Tongue (tissue), 2 donors: ENCODE data around the gene PRAMEF1. TPM values are rescaled to one million over a fixed set of nuclear protein-coding genes. Genes with fewer than 3 reads are reported as not detected.
A peak's percentile ranks its signal among the peaks of the same experiment; 100 is the strongest.
"Not testable (repeated sequence)": the region's sequence is repeated elsewhere in the genome, so short reads cannot be mapped to it uniquely, and the experiment has no call there.

Experiments
- DNase-seq: peaks from one replicate; pipeline ENCODE4 v3.0.0-alpha.2; 2015
- total RNA-seq: library from RNA; depleted of rRNA; stranded (reverse); fragments of >200 nt; gene quantifications from one replicate; pipeline ENCODE4 v1.2.3, GENCODE V29; 2014

The PRAMEF1 gene
- not detected for total RNA-seq

DNA sequence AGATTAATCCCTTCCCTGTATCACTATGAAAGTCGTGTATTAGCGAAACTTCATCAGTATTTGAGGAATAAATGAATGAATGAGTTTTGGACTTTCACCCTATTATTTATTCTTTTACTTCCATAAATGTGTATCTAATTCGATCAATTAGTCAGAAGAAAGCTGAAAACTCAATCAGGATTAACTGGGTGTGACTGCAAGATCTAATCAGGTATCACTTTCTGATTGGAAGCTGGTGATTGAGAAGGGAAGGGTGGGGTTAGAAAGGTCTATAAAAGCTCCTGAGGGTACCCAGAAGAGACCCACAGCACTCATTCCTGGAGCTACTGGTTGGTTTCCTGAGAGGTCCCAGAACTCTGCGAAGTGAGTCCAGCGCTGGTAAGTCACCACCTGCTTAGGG, at the start of gene PRAMEF1:
Gene PRAMEF1 (plus strand): TSS at position 301 of the 400 bp plus-strand sequence. CDS start 1,831 bp downstream, outside the sequence.
- not testable (repeated sequence) for DNase-seq

GRCh38 chr1:12741946-12742345, 49.3 kb upstream of the PRAMEF1 start:
- DNase-seq = no peak

- DNase-seq = no peak
Measured at GRCh38 chr1:12745126-12745991, 45.8 kb upstream of the PRAMEF1 start.

DNA sequence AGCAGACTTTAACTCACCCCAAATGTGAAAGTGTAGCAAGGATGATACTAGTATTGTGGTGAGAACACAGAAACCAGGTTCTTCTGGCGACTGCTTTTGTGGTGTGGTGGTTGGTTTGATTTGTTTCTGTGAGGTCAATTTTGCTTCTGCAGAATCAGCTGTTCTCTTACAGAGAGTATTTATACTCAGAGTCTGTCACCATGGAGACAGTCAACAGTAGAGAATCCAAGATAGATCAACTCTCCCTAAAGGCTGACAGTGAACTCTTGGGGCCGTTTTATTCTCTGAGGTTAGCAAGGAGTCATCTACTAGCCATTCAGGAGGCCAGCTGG, 45.2 kb upstream of the PRAMEF1 start, which contains the start of gene CFAP107:
Gene CFAP107 (plus strand): TSS at position 209 of the 332 bp plus-strand sequence. CDS start 231 bp downstream, outside the sequence.
- peak; percentile 37 for DNase-seq

DNA sequence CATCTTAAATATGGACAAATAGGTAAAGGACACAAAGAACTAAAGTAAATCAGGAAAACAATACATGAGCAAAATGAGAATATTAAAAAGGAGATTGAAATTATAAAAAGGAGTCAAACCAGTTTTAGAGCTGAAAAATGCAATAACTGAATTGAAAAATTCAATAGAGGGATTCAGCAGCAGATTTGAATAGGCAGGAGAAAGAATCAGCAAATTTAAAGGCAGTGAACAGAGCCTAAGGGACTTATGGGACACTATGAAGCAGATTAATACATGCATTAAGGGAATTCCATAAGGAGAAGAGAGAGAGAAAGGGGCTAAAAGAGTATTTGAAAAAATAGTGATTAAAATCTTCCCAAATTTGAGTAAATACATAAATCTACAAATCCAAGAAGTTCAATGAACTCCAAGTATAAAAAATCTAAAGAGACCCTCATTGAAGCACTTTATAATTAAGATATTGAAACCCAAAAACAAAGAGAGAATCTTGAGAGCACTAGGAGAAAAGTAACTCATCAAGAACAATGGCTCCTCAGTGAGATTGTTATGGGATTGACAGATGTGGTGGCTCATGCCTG, 42.3 kb upstream of the PRAMEF1 start:
- DNase-seq = no peak

GRCh38 chr1:12754738-12755137, 36.5 kb upstream of the PRAMEF1 start:
- DNase-seq = no peak

DNA sequence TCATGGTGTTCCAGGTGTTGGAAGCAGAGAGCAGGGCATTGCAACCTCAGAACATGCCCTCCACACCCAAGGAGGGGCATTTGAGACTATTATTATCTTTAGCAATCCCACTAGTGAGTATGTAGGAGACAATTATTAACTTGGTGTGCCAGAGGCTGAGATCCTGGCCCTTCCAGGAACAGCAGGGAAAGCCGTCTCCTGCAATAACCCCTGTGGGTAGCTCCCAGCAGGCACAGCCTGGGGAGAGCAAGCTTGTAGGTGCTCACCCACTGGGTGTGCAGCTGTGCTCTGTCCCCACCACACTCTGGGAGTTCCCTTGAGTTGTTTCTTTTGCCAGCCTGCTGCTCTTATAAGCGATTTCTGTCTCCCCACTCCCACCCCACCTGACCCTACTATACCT, 34.9 kb upstream of the PRAMEF1 start:
- no peak for DNase-seq

- DNase-seq = no peak
Measured at GRCh38 chr1:12756768-12757413, 34.3 kb upstream of the PRAMEF1 start.

DNA sequence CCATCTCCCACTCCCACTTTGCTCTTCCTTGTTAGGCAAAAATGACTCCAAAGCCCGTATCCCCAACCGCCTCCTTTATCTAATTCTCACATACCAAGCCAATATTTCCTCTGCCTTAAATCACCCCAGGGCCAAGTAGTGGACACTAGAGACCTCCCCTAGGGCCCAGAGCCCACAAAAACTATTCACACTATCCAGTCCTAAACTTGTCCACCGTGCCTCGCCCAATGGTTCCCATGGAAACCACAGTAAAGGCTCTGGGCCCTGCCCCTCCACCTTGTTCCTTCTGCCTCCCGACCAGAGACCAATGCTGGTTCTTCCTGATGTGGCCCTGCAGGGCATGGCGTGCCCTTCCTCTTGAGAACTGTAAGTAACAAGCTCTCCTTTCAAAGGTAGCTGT, 33.4 kb upstream of the PRAMEF1 start:
- no peak for DNase-seq

DNA sequence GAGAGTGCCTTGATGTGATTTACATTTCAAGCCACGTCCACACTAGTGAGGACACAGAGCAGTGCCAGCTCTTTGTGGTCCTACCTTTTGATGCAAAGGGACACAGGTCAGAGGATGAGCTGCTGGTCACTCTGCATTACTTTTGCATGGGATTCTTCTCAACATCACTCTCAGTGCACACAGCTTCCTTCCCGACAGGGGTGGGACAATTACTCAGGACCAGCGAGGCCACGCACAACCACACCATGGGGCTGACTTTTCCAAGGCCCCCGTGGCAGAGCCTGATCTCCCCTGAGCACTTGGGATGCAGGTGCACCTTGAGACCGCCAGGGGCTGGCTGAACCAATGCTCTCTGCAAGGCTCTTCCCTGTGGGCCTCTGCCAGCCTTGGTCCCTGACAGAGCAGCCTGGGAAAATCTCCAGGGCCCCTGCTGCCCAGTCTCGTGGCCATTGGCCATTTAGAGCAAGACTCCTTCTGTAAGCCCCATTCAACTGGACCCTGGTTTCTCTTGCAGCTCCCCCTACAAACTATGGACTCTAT, 30.9 kb upstream of the PRAMEF1 start:
- DNase-seq = no peak

DNA sequence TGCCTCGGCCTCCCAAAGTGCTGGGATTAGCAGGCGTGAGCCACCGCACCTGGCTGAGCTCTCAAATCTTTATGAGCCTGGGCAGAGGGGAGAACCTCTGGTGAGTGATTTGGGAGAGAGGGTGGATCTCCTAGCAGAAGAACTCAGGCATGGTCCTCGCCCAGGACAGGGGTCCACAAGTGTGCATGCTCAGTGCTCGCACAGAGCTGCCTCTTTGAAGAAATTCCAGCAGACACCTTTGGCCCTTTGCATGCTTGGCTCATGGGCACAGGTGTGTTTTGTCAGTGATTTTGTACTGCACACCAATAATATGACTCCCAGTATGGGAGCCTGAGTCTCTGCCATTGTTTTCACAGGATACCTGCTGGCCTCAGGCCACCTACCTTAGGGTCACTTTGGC, 29.4 kb upstream of the PRAMEF1 start:
- no peak for DNase-seq

DNA sequence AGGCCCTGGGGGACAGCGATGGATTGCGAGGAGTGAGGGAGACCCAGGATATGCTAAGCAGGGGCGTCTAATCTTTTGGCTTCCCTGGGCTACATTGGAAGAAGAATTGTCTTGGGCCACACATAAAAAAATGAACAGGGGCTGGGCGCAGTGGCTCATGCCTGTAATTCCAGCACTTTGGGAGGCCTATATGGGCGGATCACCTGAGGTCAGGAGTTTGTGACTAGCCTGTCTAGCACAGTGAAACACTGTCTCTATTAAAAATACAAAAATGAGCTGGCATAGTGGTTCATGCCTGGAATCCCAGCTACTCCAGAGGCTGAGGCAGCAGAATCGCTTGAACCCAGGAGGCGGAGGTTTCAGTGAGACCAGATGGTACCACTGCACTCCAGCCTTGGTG, 28.4 kb upstream of the PRAMEF1 start:
- no peak for DNase-seq

DNA sequence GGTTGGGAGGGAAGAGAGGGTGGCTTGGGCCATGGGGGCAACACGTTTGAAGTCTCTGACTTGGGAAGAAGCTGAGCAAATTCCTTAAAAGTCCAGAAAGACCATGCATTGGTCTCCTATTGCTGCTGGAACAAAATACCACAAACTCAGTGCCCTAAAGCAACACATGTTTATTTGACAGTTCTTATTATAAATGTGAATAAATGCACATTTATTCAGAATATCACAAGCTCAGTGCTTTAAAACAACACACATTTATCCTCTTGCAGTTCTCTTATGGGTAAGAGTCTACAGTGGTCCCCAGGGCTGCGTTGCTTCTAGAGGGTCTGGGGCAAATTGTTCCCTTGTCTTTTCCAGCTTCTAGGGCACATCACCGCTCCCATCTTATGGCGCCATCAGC, 27.7 kb upstream of the PRAMEF1 start:
- no peak for DNase-seq

DNA sequence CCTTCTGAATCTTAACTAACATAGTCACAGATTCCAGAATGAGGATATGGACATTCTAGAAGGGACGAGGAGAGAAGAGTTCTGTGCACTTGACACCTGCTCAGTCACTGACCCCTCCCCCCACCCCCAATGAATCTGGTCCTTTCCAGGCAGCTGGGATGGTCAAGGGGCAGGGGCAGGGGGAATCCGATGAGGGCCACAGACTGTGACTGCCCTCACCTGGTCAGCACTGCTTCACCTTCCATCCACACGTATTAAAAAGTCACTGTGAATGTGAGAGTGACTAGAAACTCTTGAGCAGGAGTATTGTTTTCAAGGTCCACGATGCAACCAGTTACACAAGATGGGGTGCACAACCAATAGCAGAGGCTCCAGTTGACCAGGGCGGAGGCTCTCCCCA, 27.2 kb upstream of the PRAMEF1 start:
- no peak for DNase-seq

DNA sequence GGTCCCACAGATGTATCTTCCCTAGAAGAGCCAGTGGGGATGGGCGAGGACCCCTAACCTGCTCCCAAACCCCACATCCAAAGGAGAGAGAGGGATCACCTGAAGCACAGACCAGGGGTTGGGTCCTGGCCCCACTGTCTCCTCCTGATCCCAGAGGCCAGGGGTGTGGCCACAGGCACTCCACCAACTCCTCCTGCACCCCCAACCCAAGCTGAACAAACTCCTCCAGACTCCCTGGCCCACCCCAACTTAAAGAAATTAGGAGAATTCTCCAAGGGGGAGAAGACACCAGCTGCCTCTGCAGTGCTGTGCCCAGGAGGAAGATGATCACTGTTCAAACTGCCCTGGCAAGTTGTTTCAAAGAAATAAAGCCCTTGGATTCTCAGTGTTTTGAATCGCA, 22.2 kb upstream of the PRAMEF1 start:
- DNase-seq = no peak

GRCh38 chr1:12769976-12770505, 21.2 kb upstream of the PRAMEF1 start:
- no peak for DNase-seq

DNA sequence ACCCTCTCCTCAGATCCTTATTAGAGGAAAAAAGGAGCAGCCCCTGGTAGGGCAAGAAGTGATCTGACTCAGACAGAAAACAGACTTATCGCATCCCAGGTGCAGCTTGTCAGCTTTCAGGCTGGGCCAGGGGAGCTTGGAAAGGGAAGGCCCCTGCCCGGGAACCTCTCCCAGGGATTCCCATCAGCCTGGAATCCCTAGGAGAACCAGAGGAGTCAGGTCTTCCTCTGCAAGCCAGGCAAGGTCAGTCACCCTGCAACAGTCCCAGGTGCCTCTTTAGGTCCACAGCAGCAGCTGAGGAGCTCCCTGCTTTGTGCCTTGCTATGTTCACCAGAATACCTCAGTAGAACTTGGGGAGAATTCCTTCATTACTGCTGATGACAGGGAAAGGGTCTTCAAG, 20.6 kb upstream of the PRAMEF1 start:
- no peak for DNase-seq

GRCh38 chr1:12771186-12771585, 20.0 kb upstream of the PRAMEF1 start:
- no peak for DNase-seq

DNA sequence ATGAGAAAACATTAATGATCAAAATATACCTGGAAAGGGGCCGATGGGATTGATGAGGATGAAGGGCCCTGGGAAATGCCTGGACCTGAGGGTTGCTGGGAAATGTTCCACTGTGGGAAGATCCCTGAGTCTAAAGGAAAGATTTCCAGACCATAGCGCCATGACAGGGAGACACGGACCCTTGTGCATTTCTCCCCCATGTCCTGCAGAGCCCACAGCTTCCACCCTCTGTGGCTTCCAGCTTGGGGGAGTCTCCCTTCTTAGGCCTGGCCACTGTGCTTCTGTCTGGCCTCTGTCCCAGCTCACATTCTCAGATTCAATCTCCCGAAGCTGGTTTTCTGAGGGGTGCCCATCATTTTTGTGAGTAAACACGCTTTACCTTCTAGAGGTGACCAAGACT, 18.7 kb upstream of the PRAMEF1 start:
- no peak for DNase-seq

GRCh38 chr1:12773438-12773837, 17.8 kb upstream of the PRAMEF1 start, which contains the start of gene PRAMEF12:
PRAMEF12 (plus strand) TSS chr1:12773738; CDS start chr1:12774868, 1,130 bp downstream.
- no peak for DNase-seq

DNA sequence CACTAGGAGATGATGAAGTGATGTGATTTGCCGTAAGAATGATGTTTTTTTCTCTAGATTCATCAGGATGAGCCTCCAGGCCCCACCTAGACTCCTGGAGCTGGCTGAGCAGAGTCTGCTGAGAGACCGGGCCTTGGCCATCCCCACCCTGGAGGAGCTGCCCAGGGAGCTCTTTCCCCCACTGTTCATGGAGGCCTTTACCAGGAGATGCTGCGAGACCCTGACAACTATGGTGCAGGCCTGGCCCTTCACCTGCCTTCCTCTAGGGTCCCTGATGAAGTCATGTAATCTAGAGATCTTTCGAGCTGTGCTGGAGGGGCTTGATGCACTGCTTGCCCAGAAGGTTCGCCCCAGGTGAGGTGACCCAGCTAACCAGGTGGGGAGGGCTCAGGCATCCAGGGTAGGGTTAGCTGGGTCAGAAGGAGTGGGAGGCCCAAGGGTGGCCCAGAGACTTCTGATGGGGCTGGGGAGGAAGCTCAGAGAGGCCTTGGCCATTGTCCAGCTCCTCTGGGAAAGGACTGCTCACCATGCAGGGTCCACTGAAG, 16.3 kb upstream of the PRAMEF1 start:
- no peak for DNase-seq

- no peak for DNase-seq
Measured at GRCh38 chr1:12775443-12775842, 15.8 kb upstream of the PRAMEF1 start.
